Measurements from ENCODE around the gene ERN1. TPM values are rescaled to one million over a fixed set of nuclear protein-coding genes. Genes with fewer than 3 reads are reported as not detected.

ERN1 gene
- polyA plus RNA-seq, 12 donors, result 4.1 to 7.2 (median 5.0) TPM; not detected in 1

GRCh38 chr17:64113006-64113405 is 16.9 kb downstream of the ERN1 start:
- DNase-seq, result no peak

DNA sequence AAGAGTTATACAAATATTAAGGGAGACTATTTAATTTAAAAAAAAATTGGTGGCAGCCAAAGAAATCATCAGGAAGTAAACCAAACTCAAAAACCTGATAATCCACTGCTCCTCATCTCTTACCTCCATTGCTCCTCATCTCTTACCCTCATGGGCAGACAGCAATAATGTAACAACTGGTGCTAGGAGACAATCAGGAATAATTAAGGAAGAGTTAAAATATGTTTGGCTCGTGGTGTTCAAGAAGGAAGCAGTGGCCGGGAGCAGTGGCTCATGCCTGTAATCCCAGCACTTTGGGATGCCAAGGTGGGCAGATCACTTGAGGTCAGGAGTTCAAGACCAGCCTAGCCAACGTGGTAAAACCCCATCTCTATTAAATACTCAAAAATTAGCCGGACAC is 18.1 kb downstream of the ERN1 start:
- no peak for DNase-seq

DNA sequence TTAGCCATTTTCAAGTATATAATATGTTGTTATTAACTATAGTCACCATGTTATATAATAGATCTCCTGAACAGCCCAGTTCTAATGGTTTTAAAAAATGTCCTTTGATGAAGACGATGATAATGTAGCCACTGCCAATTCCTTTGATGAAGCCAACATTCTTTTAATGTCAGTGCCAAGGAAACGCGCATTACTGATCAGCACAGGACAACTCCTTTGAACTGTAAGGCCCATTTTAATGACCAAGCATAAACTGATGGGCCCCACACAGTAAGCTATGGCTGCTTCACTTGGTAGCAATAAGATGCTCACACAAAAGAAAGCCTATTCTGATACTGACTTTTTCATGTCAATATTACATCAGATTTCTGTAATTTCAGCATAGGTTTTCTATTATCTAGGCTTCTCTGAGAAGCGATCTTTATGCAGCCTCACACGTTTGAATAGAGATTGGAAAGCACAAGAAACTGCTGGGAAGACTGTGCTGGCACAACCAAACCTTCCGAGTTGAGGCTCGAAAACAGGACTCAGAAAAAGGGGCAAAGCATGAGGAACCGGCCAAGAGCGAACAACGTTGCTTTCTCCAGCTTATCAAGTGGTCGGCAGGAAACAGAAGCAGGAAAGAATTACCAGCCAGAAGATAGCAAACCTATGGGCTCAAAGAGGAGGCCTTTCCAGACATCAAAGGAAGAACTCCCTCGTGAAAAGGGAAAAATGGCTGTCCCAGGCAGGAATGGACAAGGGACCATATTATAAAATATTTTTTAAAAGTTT is 19.4 kb downstream of the ERN1 start:
- no peak for DNase-seq

- DNase-seq, result no peak
Measured at GRCh38 chr17:64109400-64109799, 20.5 kb downstream of the ERN1 start.

GRCh38 chr17:64107500-64108236 is 22.3 kb downstream of the ERN1 start:
- DNase-seq, result no peak

- DNase-seq, result no peak
Measured at GRCh38 chr17:64106918-64107317, 23.0 kb downstream of the ERN1 start.

- no peak for DNase-seq
Measured at GRCh38 chr17:64103391-64104364, 26.3 kb downstream of the ERN1 start.

- no peak for DNase-seq
Measured at GRCh38 chr17:64102627-64103390, 27.1 kb downstream of the ERN1 start.

DNA sequence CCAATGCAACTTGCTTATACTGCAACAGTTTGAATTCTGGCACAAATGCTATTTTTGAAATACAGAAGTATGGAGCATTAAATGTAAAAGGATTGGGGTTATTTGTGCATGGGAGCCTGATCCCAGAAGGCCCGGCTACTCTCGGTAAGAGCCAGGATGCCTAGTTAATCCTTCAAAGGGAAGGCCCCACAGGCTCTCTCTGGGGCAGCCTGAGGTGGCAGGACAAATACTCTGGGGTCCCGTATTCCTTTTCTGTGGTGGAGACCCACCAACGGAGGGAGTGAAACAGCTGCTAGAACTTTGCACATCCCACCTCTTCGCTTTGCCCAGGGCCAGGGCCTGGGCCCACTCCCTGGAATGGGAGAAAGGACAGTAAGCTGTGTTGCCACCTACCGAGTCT is 30.4 kb downstream of the ERN1 start:
- DNase-seq, result no peak

DNA sequence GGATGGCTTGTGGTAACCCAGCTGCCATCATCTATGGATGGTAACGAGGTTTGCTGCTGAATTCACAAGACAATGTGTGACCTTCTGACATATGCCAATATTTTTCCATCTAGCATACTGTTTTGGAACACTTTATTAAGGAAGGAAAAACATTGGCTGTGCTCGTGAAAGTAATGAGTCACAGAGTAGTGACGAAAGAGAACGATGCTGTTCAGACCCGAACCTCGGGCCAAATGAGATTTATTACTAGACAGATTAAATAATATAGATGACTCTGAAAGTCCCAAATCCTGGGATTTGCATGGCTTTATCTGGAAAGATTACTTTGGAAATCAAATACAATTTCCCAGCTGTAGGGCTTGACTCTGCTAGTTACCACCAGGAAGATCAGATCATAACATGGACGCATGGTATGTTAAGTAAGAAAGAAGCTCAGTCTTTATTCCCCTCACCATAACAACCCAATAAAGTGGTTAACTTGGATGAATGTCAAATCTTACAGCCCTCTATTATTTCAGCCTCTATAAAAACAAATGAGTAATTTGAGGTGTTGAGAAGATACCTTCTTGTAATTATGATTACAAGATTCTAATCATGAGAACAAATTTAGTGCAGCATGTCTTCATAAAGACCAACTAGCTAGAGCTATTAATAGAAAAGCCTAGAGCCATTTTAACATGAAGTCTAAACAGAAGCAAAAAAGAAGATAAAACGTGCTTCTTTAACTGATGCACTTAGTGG is 32.6 kb downstream of the ERN1 start:
- DNase-seq, result no peak

DNA sequence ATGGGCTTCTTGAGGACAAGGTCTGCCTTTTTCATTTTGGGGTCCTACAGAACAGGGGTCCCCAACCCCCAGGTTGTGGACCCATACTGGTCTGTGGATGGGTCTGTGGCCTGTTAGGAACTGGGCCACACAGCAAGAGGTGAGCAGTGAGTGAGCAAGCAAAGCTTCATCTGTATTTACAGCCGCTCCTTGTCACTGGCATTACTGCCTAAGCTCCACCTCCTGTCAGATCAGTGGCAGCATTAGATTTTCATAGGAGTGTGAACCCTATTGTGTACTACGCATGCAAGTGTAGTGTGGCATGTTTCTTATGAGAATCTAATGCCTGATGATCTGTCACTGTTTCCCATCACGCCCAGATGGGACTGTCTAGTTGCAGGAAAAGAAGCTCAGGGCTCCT is 33.9 kb downstream of the ERN1 start:
- DNase-seq, result no peak

DNA sequence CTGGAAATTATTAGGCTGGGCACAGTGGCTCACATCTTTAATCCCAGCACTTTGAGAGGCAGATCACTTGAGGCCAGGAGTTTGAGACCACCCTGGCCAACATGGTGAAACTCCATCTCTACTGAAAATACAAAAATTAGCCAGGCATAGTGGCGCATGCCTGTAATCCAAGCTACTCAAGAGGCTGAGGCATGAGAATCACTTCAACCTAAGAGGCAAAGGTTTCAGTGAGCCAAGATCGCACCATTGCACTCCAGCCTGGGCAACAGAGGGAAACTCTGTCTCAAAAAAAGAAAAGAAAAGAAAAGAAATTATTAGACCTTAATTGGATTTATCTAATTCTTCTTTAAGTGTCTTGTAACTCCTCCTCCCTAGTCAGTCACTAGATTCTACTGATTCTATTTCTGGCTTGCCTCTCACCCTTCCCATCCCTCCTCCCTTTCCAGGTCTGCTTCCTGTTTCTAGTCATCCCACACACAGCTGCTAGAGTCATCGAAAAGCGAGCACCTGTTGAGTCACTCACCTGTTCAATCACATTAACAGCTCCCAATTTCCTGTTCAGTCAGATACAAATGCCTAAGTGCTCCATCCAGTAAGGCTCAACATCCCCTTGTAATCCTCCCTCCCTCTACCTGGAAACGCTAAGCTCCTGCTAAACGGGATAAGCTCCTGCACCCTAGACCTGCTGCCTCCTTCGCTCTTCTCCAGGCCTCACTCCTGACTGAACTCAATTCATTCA is 34.6 kb downstream of the ERN1 start:
- DNase-seq, result no peak

GRCh38 chr17:64094412-64094811 is 35.5 kb downstream of the ERN1 start:
- DNase-seq, result no peak

DNA sequence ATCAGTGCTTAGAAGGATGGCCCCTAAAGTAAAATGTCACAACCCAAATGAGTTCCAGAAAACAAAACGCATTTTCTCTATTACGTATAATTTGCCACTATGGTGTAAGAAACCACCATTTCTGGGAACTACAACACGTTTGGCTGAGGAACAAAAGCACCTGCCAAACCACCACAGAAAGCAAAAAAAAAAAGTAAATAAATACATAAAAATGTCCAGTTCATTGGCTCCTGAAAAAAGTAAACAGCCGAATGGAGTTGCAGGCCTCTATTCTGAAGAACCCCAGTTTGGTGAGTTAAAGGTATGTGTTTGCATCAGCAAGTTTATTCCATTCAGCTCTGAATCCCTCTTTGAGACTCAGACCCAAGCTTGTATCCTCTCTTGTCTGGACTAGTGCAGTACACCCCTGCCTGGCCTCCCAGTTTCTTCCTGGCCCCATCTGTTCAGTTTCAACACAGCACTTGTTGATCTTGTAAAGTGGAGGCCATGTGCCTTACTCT is 36.9 kb downstream of the ERN1 start:
- no peak for DNase-seq

GRCh38 chr17:64092113-64092512 is 37.8 kb downstream of the ERN1 start:
- no peak for DNase-seq

- no peak for DNase-seq
Measured at GRCh38 chr17:64091571-64091970, 38.4 kb downstream of the ERN1 start.

DNA sequence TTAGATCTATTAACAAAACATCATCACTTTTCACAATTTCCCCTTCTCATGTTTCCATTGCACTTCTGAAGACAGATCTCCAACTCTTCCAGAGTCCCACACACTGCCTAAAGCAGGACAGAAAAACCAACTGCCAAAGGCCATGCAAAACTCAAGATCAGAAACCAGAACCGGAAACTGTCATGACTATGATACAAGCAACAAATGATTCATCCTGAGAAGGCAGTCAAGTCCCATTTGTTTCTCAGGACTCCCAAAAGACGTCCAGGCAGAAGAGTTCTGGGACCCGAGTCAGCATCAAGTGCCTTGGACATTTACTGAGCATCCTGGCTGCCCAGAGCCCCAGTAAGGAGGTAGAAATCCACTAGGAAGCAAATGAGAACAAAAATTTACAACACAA is 38.8 kb downstream of the ERN1 start:
- DNase-seq, result no peak

DNA sequence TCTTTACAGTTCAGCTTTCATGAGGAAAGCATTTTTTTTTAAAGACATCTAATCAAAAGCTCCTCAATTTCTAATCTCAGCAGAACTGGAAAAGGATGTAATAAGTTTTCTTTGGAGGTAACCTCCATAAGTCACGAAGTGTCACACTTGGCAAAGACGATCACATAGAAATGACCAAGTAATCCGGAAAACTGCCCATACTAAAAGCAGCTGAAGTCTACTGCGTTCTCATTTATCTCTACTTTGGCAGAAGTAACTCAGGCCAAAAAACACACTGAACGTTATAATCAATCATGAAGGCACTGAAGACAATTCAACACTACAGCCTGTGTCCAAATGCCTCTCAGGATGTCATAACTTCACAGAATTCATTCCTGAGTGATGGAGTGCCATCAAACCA is 39.8 kb downstream of the ERN1 start:
- no peak for DNase-seq

GRCh38 chr17:64087252-64088005 is 42.5 kb downstream of the ERN1 start:
- DNase-seq, result no peak

Measured in muscle of arm (tissue), 12 donors.